ENCODE data around the gene TNK1.

Gene TNK1

GRCh38 chr17:7394452-7395191 lies 13.7 kb downstream of the TNK1 start, which contains the start of gene PLSCR3:
Gene PLSCR3 (minus strand): TSS chr17:7394525. CDS start chr17:7394110, 415 bp downstream.
- H3K27ac ChIP-seq, result peak within 1 kb of the TSS; percentile 82

GRCh38 chr17:7396147-7396546 lies 15.3 kb downstream of the TNK1 start:
- H3K27ac ChIP-seq, result no peak overlapping the region
- TF ChIP-seq CTCF (conservative IDR thresholded peaks at IDR 0.05) (no peak), ZFX (IDR thresholded peaks at IDR 0.05) (no peak)

More at GRCh38 chr17:7394452-7395191, 13.7 kb downstream of the TNK1 start, which contains the start of gene PLSCR3:
- TF ChIP-seq ZFX (IDR thresholded peaks at IDR 0.05) (peak; percentile 20; the same call in 1 of the 2 replicates), CTCF (conservative IDR thresholded peaks at IDR 0.05) (no peak; the same call in 1 of the 2 replicates)

DNA sequence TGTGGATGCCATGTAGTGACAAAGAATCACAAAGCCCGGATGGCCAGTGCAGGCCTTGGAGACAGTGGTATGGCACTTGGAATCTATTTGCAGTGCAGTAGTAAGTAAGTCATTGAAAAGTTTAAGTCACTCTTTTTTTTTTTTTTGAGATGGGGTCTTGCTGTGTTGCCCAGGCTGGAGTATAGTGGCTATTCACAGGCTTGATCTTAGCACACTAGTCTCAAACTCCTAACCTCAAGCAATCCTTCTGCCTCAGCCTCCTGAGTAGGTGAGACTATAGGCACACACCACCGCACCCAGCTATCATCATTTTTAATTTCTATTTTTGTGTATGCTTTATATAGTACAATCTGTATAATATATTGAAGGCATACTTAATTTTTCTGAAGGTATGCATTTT lies 17.7 kb downstream of the TNK1 start:
- TF ChIP-seq ZFX (IDR thresholded peaks at IDR 0.05), result no peak
- TF ChIP-seq CTCF (conservative IDR thresholded peaks at IDR 0.05), result no peak
- no peak overlapping the region for H3K27ac ChIP-seq

- H3K27ac ChIP-seq, result peak overlapping the region; percentile 86
- TF ChIP-seq CTCF (conservative IDR thresholded peaks at IDR 0.05) (no peak), ZFX (IDR thresholded peaks at IDR 0.05) (no peak)
Measured at GRCh38 chr17:7403043-7403726, 22.3 kb downstream of the TNK1 start.

DNA sequence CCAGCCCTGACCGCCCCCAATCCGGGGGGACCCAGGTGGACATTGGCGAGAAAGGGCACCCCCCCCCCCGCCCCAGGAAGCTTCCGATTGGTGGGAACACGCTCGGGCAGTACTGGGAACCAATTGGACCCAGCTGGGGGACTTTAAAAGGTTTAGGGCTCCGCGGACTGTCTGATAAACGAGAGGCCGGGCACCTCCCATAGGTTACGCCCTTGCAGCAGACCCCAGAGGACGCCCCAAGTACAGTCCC lies 22.8 kb downstream of the TNK1 start:
- 0 out of 2 replicates have a peak, but pooled peaks have one; percentile 13 for TF ChIP-seq ZFX (IDR thresholded peaks at IDR 0.05)
- TF ChIP-seq CTCF (conservative IDR thresholded peaks at IDR 0.05), result no peak
- peak overlapping the region; percentile 86 for H3K27ac ChIP-seq

DNA sequence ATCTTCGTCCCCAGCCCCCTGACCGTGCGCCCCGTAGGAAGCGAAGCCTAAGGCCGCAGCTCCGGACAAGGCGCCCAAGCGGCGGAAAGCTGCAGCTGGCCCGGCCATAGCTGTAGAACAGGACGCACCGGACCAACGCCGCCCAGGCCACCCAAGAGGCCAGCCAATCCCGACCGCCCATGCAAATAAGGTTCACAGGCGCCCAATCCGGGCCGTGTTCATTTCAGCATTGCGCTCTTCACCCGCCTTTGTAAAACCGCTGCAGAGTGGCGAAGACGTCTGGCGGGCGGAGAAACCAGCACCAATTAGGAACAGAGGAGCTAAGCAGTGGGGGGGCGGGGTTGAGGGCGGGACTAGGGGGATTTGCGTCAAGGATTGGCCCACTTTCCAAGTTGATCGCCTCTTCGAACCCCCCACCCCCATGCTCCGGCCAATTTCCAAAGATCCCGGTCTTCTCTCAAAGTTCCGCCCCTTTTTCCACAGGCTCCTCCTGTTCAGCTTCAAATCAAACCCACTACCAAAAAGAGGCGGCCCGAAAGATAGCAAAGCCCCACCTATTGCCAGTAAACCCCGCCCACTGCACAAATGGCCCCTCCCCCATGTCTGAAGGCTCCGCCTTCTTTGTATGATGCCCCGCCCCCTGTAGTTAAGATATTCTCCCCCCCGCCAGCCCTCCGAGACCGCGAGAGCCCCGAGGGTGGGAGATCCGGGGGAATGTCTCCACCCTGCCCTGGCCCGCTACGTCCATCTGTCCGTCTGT lies 23.3 kb downstream of the TNK1 start, which contains the start of gene TMEM256:
Gene TMEM256, minus strand, starts transcription at position 121 of the 760 bp plus-strand sequence. Its CDS starts 13 bp downstream, at position 108.
- peak within 1 kb of the TSS; percentile 86 for H3K27ac ChIP-seq
- TF ChIP-seq CTCF (conservative IDR thresholded peaks at IDR 0.05), result no peak
- no peak for TF ChIP-seq ZFX (IDR thresholded peaks at IDR 0.05)

All from C4-2B (cell line).